GM10248 (cell line): Measurements from ENCODE around the gene AFDN.

ENCODE experiments used
- CTCF ChIA-PET: fragments of 300-600 bp; sonication (Branson Sonifier 250); formaldehyde crosslinking; extraction: SDS; loops from one replicate; lab custom pipeline; 2021; ENCODE audit warnings: antibody characterized with exemption; lab: Yijun Ruan, JAX
- POLR2A ChIA-PET: fragments of 350-650 bp; sonication (Branson Sonifier 250); formaldehyde crosslinking; extraction: SDS; loops from one replicate; lab custom pipeline; 2020; ENCODE audit warnings: antibody characterized with exemption; lab: Yijun Ruan, JAX
- DNase-seq: peaks from one replicate; pipeline ENCODE4 v3.0.0; 2012; ENCODE audit errors: extremely low spot score
- CTCF ChIP-seq: IDR thresholded peaks from 2 replicates; pipeline ENCODE4 v1.5.1; 2012; ENCODE audit warnings: mild to moderate bottlenecking, low read depth; ENCODE audit errors: extremely low read depth, missing control alignments, control extremely low read depth

The AFDN gene

GRCh38 chr6:167856474-167856873 lies 29.8 kb downstream of the AFDN start:
- POLR2A ChIA-PET = no interaction called here
- no peak for TF ChIP-seq CTCF
- DNase-seq = no peak
- CTCF ChIA-PET = interaction anchor here (0.7 to 1.2 kb wide), 4 partner anchors 12 to 74 kb away, joined by 3 to 4 read pairs (median 3); no protein-coding TSS in a partner anchor

GRCh38 chr6:167856999-167857660 lies 30.4 kb downstream of the AFDN start:
- CTCF ChIA-PET = interaction anchor here (1.0 kb wide), 1 partner anchor 13 kb away, joined by 3 read pairs; no protein-coding TSS in a partner anchor
- POLR2A ChIA-PET = no interaction called here
- DNase-seq = no peak
- no peak for TF ChIP-seq CTCF

DNA sequence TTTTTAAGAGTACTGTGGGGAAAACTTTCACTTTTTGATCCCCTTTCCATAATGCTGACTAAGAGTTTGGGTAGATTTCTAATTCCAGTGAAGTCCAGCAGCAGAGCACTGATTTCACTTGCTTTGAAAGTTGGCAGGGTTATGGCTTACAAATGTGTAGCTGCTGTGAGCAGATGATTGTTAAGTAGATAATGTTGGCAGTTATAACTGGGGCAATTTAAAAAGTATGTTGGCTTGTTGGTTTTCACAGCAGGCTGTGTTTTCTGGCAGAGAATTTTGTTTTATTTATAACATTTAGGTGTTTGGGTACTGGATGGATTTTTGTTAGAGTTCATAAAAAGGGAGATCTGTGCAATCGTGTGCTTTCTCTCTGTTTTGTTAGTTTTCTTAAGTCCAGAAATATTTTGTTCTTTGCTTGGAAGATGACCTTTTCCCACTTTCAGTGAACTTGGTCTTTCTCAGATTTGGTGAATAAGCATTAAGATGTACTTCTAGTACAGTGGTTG lies 31.4 kb downstream of the AFDN start:
- POLR2A ChIA-PET = no interaction called here
- CTCF ChIA-PET = no interaction called here
- no peak for TF ChIP-seq CTCF
- no peak for DNase-seq

DNA sequence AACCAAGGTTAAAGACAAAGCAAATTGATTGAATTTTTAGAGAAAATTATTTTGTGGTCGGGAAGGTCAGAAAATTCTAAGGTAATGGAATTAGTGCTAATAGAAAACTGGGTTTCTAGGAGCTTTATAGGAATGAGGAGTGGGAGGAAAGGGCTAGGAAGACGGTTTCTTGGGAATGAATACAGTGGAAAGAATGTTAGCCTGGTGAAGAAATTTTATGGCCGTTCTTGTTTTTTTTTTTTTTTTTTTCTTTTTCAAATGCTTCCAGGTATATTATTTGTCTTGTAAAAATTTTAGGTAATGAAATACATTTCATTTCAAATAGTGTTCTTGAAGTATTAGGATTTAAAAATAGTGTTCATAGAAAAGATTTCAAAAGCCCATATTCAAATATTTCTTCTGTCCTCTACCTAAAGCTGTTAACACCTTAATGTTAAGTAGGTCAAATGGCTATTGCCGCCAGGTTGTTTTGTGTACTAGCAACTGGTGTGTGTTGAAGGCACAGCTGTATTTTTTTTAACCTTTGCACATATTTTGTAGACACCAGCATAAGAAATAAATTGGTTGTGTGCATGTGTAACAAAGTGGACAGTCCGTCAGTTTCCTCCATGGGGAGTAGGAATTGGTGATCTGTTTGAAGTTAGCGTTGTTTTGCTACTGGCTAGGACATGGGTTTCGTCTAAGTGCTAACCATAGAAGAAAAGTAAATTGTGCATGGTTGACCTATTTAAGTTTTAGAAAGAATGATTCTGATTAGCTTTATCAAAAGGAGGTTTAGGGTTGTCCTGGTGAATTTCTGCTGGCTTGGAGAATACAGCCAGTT lies 32.3 kb downstream of the AFDN start:
- TF ChIP-seq CTCF = no peak
- CTCF ChIA-PET = interaction anchor here (1.4 to 1.8 kb wide), 3 partner anchors 10 to 59 kb away, joined by 3 to 5 read pairs (median 3); no protein-coding TSS in a partner anchor
- DNase-seq = no peak
- POLR2A ChIA-PET = no interaction called here

- ChIA-PET CTCF (interaction anchor here (0.8 to 1.8 kb wide), 6 partner anchors 8 to 58 kb away, joined by 3 to 5 read pairs (median 3); no protein-coding TSS in a partner anchor), POLR2A (no interaction called here)
- no peak for TF ChIP-seq CTCF
- no peak for DNase-seq
Observed at GRCh38 chr6:167860550-167861226, 34.0 kb downstream of the AFDN start.

DNA sequence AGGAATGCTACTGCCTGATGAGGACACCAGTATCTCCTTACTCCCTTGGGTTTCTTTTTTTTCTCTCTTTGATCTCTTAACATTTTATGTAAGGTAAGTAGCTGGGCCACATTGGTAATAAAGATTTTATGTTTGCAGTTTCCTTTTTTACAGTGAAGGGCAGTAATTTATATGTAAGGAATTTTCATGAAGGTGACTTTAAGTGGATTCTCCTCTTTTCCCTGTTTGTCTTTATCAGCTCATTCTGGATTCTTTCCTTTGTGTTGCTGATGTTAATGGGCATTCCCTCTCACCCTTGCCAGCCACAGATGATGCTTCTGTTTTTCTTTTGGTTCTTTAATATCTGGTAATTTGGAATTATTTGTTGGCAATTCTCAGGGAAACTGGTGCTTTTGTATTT lies 34.7 kb downstream of the AFDN start:
- DNase-seq = no peak
- CTCF ChIA-PET = interaction anchor here (0.8 to 1.5 kb wide), 2 partner anchors 9 to 35 kb away, joined by 3 read pairs; no protein-coding TSS in a partner anchor
- POLR2A ChIA-PET = no interaction called here

More for the DNA sequence above, 34.7 kb downstream of the AFDN start:
- no peak for TF ChIP-seq CTCF
